Stimulated activated CD8-positive, alpha-beta memory T cell treated with anti-CD3 and anti-CD28 coated beads, Interleukin-7, amount 100 ng/mL, for 24 hours (primary cell): Measurements from ENCODE around the gene HSD17B8.

Experiments used
- DNase-seq: peaks from one replicate; pipeline ENCODE4 v3.0.0-alpha.2; 2020; ENCODE audit warnings: low read depth

The HSD17B8 gene

GRCh38 chr6:33191383-33192104 lies 12.9 kb upstream of the HSD17B8 start:
- no peak for DNase-seq

GRCh38 chr6:33192105-33192646 lies 12.3 kb upstream of the HSD17B8 start, which contains the start of gene COL11A2:
Gene COL11A2 (minus strand): TSS chr6:33192467. CDS start chr6:33192240, 227 bp downstream.
- DNase-seq, result no peak

- no peak for DNase-seq
These were observed 11.5 kb upstream of the HSD17B8 start for GRCh38 chr6:33192671-33193602.

- no peak for DNase-seq
These were observed 10.8 kb upstream of the HSD17B8 start for GRCh38 chr6:33193619-33194018.

GRCh38 chr6:33194431-33194979 lies 9.9 kb upstream of the HSD17B8 start:
- no peak for DNase-seq

GRCh38 chr6:33195304-33196165 lies 8.9 kb upstream of the HSD17B8 start:
- no peak for DNase-seq

GRCh38 chr6:33197431-33198048 lies 6.9 kb upstream of the HSD17B8 start:
- no peak for DNase-seq

- no peak for DNase-seq
These were observed 6.1 kb upstream of the HSD17B8 start for GRCh38 chr6:33198159-33198852.

GRCh38 chr6:33198853-33199436 lies 5.5 kb upstream of the HSD17B8 start:
- DNase-seq, result no peak

- peak; percentile 48 for DNase-seq
These were observed 4.7 kb upstream of the HSD17B8 start for GRCh38 chr6:33199687-33200218.

GRCh38 chr6:33200219-33201146 lies 4.0 kb upstream of the HSD17B8 start, which contains the start of the genes RXRB and SLC39A7:
Gene RXRB (minus strand): TSS chr6:33200665. CDS start chr6:33200476, 189 bp downstream.
Gene SLC39A7 (plus strand): TSS chr6:33200867. CDS start chr6:33201246, 379 bp downstream.
- peak; percentile 97 for DNase-seq

GRCh38 chr6:33201147-33201545 lies 3.3 kb upstream of the HSD17B8 start:
- no peak for DNase-seq

GRCh38 chr6:33201935-33202334 lies 2.5 kb upstream of the HSD17B8 start:
- no peak for DNase-seq

- no peak for DNase-seq
These were observed 1.7 kb upstream of the HSD17B8 start for GRCh38 chr6:33202799-33203198.

- no peak for DNase-seq
These were observed 851 bp upstream of the HSD17B8 start for GRCh38 chr6:33203443-33204164.

GRCh38 chr6:33204165-33204414 lies 365 bp upstream of the HSD17B8 start:
- no peak for DNase-seq

- no peak for DNase-seq
These were observed 954 bp downstream of the HSD17B8 start for GRCh38 chr6:33205191-33206026.
